BLaER1 treated with 17β-estradiol and CSF1 and Interleukin-3, amounts not matched to agents 10 nM and 100 nM (cell line): ENCODE measurements around the gene FNDC11.
A peak's percentile ranks its signal among the peaks of the same experiment; 100 is the strongest.

ENCODE experiments used
- H3K27ac ChIP-seq, 11 experiments: shearing (Covaris generic); formaldehyde crosslinking; 2 replicates each; pipeline ENCODE4 v1.8.1; 2022
- H3K27me3 ChIP-seq, 11 experiments: shearing (Covaris generic); formaldehyde crosslinking; 2 replicates each; pipeline ENCODE4 v1.8.1; 2022
- H3K36me3 ChIP-seq, 11 experiments: shearing (Covaris generic); formaldehyde crosslinking; 2 replicates each; pipeline ENCODE4 v1.8.1; 2022
- H3K4me1 ChIP-seq, 10 experiments: shearing (Covaris generic); formaldehyde crosslinking; 2 replicates each; pipeline ENCODE4 v1.8.1; 2022
- H3K4me2 ChIP-seq, 11 experiments: shearing (Covaris generic); formaldehyde crosslinking; 2 replicates each; pipeline ENCODE4 v1.8.1; 2022
- H3K4me3 ChIP-seq, 10 experiments: shearing (Covaris generic); formaldehyde crosslinking; 2 replicates each; pipeline ENCODE4 v1.8.1; 2022
- H3K9ac ChIP-seq, 11 experiments: shearing (Covaris generic); formaldehyde crosslinking; 2 replicates each; pipeline ENCODE4 v1.8.1; 2022
- H3K9me3 ChIP-seq, 11 experiments: shearing (Covaris generic); formaldehyde crosslinking; replicated peaks in 1 of 11; 2 replicates each; pipeline ENCODE4 v1.8.1; 2022
- H4K20me1 ChIP-seq, 11 experiments: shearing (Covaris generic); formaldehyde crosslinking; 2 replicates each; pipeline ENCODE4 v1.8.1; 2022
- Cebpa-rat ChIP-seq, 11 experiments: shearing (Covaris generic); IDR thresholded peaks; 2 replicates each; pipeline ENCODE4 v1.8.1; 2022

FNDC11 gene

GRCh38 chr20:63521602-63522001 lies 32.4 kb upstream of the FNDC11 start:
- peaks cover 16 to 20% (median 19%) of the 10 kb centered on the region in 11 experiments for H3K36me3 ChIP-seq
- no peak for TF ChIP-seq Cebpa-rat (IDR thresholded peaks at IDR 0.05)
- H4K20me1 ChIP-seq = peaks cover 21 to 52% (median 38%) of the 10 kb centered on the region in 11 experiments; a peak in 21 of 22 replicates
- H3K4me2 ChIP-seq = peak overlapping the region; percentile 93 to 100 (median 99)
- peaks cover 29 to 66% (median 51%) of the 10 kb centered on the region in 10 experiments for H3K4me1 ChIP-seq
- H3K27me3 ChIP-seq = no peaks in the 10 kb centered on the region; a peak in 1 of 22 replicates
- H3K9me3 ChIP-seq = peaks cover 8 to 12% (median 10%) of the 10 kb centered on the region in 11 experiments; a peak in 19 of 22 replicates
- peak overlapping the region in 9 of 11 experiments; percentile 77 to 92 (median 86); a peak in 18 of 22 replicates for H3K27ac ChIP-seq
- peak overlapping the region; percentile 78 to 94 (median 88) for H3K4me3 ChIP-seq
- H3K9ac ChIP-seq = peak overlapping the region; percentile 84 to 92 (median 88)

GRCh38 chr20:63522091-63522868 lies 31.7 kb upstream of the FNDC11 start:
- peaks cover 8 to 12% (median 10%) of the 10 kb centered on the region in 11 experiments; a peak in 19 of 22 replicates for H3K9me3 ChIP-seq
- H3K4me1 ChIP-seq = peaks cover 29 to 64% (median 51%) of the 10 kb centered on the region in 10 experiments
- peak overlapping the region; percentile 65 to 100 (median 97); a peak in 21 of 22 replicates for H3K4me2 ChIP-seq
- H3K36me3 ChIP-seq = peaks cover 16 to 20% (median 19%) of the 10 kb centered on the region in 11 experiments
- no peaks in the 10 kb centered on the region; a peak in 1 of 22 replicates for H3K27me3 ChIP-seq
- peaks cover 21 to 56% (median 38%) of the 10 kb centered on the region in 11 experiments; a peak in 21 of 22 replicates for H4K20me1 ChIP-seq
- H3K27ac ChIP-seq = no peak overlapping the region
- peak overlapping the region in 9 of 11 experiments; percentile 26 to 65 (median 49); a peak in 16 of 22 replicates for H3K9ac ChIP-seq
- peak overlapping the region in 5 of 10 experiments; percentile 17 to 47 (median 33); a peak in 6 of 20 replicates for H3K4me3 ChIP-seq
- TF ChIP-seq Cebpa-rat (IDR thresholded peaks at IDR 0.05) = no peak

- Histone ChIP-seq H4K20me1 (peaks cover 21 to 61% (median 38%) of the 10 kb centered on the region in 11 experiments; a peak in 21 of 22 replicates), H3K4me2 (peak overlapping the region in 2 of 11 experiments; percentile 19 to 21; a peak in 2 of 22 replicates), H3K9ac (no peak overlapping the region), H3K27ac (no peak overlapping the region), H3K36me3 (peaks cover 16 to 20% (median 19%) of the 10 kb centered on the region in 11 experiments), H3K9me3 (peaks cover 8 to 12% (median 10%) of the 10 kb centered on the region in 11 experiments; a peak in 19 of 22 replicates), H3K27me3 (no peaks in the 10 kb centered on the region; a peak in 1 of 22 replicates), H3K4me3 (peak overlapping the region in 1 of 10 experiments; percentile 9; a peak in 2 of 20 replicates), H3K4me1 (peaks cover 29 to 58% (median 49%) of the 10 kb centered on the region in 10 experiments)
- no peak for TF ChIP-seq Cebpa-rat (IDR thresholded peaks at IDR 0.05)
These were observed 30.9 kb upstream of the FNDC11 start for GRCh38 chr20:63522981-63523611.

GRCh38 chr20:63525185-63525584 lies 28.8 kb upstream of the FNDC11 start:
- H3K4me2 ChIP-seq = 0 out of 22 replicates have a peak overlapping the region, but pooled peaks of 2 of the 11 experiments have one; percentile 50 to 51
- no peak overlapping the region for H3K27ac ChIP-seq
- peaks cover 8 to 12% (median 10%) of the 10 kb centered on the region in 11 experiments; a peak in 19 of 22 replicates for H3K9me3 ChIP-seq
- H3K36me3 ChIP-seq = peaks cover 16 to 20% (median 19%) of the 10 kb centered on the region in 11 experiments
- H4K20me1 ChIP-seq = peaks cover 21 to 75% (median 38%) of the 10 kb centered on the region in 11 experiments; a peak in 21 of 22 replicates
- H3K9ac ChIP-seq = no peak overlapping the region
- H3K27me3 ChIP-seq = no peaks in the 10 kb centered on the region
- no peak for TF ChIP-seq Cebpa-rat (IDR thresholded peaks at IDR 0.05)
- H3K4me3 ChIP-seq = no peak overlapping the region
- peaks cover 20 to 41% (median 32%) of the 10 kb centered on the region in 10 experiments for H3K4me1 ChIP-seq

GRCh38 chr20:63525971-63526370 lies 28.0 kb upstream of the FNDC11 start:
- Histone ChIP-seq H3K4me1 (peaks cover 20 to 47% (median 36%) of the 10 kb centered on the region in 10 experiments), H4K20me1 (peaks cover 21 to 75% (median 37%) of the 10 kb centered on the region in 11 experiments; a peak in 21 of 22 replicates), H3K9me3 (peaks cover 8 to 12% (median 10%) of the 10 kb centered on the region in 11 experiments; a peak in 19 of 22 replicates), H3K9ac (no peak overlapping the region), H3K27ac (no peak overlapping the region), H3K27me3 (no peaks in the 10 kb centered on the region), H3K4me2 (peak overlapping the region; percentile 38 to 68 (median 51); a peak in 20 of 22 replicates), H3K36me3 (peaks cover 16 to 20% (median 19%) of the 10 kb centered on the region in 11 experiments), H3K4me3 (no peak overlapping the region)
- no peak for TF ChIP-seq Cebpa-rat (IDR thresholded peaks at IDR 0.05)

GRCh38 chr20:63527184-63527583 lies 26.8 kb upstream of the FNDC11 start:
- H3K4me2 ChIP-seq = no peak overlapping the region
- no peak overlapping the region for H3K27ac ChIP-seq
- no peak overlapping the region for H3K4me3 ChIP-seq
- peaks cover 11 to 64% (median 26%) of the 10 kb centered on the region in 11 experiments; a peak in 21 of 22 replicates for H4K20me1 ChIP-seq
- no peak overlapping the region for H3K9ac ChIP-seq
- H3K9me3 ChIP-seq = peaks cover 8 to 12% (median 10%) of the 10 kb centered on the region in 11 experiments; a peak in 19 of 22 replicates
- peaks cover 13 to 38% (median 28%) of the 10 kb centered on the region in 10 experiments for H3K4me1 ChIP-seq
- no peak for TF ChIP-seq Cebpa-rat (IDR thresholded peaks at IDR 0.05)
- peaks cover 13 to 18% (median 16%) of the 10 kb centered on the region in 11 experiments for H3K36me3 ChIP-seq
- peaks cover 0 to 1% (median 0%) of the 10 kb centered on the region in 11 experiments; a peak in 1 of 22 replicates for H3K27me3 ChIP-seq

GRCh38 chr20:63529180-63529860 lies 24.6 kb upstream of the FNDC11 start:
- H3K4me3 ChIP-seq = no peak overlapping the region
- H4K20me1 ChIP-seq = peaks cover 0 to 56% (median 10%) of the 10 kb centered on the region in 11 experiments; a peak in 14 of 22 replicates
- no peak overlapping the region for H3K4me2 ChIP-seq
- no peaks in the 10 kb centered on the region for H3K36me3 ChIP-seq
- H3K4me1 ChIP-seq = peaks cover 11 to 54% (median 37%) of the 10 kb centered on the region in 10 experiments; a peak in 19 of 20 replicates
- no peak for TF ChIP-seq Cebpa-rat (IDR thresholded peaks at IDR 0.05)
- no peaks in the 10 kb centered on the region for H3K9me3 ChIP-seq
- no peak overlapping the region for H3K9ac ChIP-seq
- peaks cover 0 to 19% (median 3%) of the 10 kb centered on the region in 11 experiments; a peak in 14 of 22 replicates for H3K27me3 ChIP-seq
- no peak overlapping the region for H3K27ac ChIP-seq
